Gastrocnemius medialis (tissue), 4 donors: ENCODE results near the gene SPATA31E1. TPM values are rescaled to one million over a fixed set of nuclear protein-coding genes. Genes with fewer than 3 reads are reported as not detected.

Experiments used
- ATAC-seq, 2 donors: fragments of 150-250 bp; one replicate each; pipeline ENCODE4 v1.9.1; 2016
- DNase-seq, 2 donors: peaks; one replicate each; pipeline ENCODE4 v3.0.0-alpha.2; 2019
- H3K27ac ChIP-seq, 4 donors: fragments of 200-600 bp; sonication (generic); 1 replicate in 1 of 4; 2 replicates in 3 of 4; pipeline ENCODE4 v1.5.1; 2016 to 2018; ENCODE audit warnings: mild to moderate bottlenecking in 2 of 4, moderate library complexity in 1 of 4
- H3K27me3 ChIP-seq, 3 donors: fragments of 200-600 bp; sonication (generic) in 2 of 3; 1 replicate in 1 of 3; 2 replicates in 2 of 3; pipeline versions ENCODE4 v1.5.1 to v1.6.0; 2016 to 2019; ENCODE audit warnings: mild to moderate bottlenecking in 1 of 3, moderate library complexity in 1 of 3
- H3K36me3 ChIP-seq, 2 donors: fragments of 200-600 bp; sonication (generic) in 1 of 2; one replicate each; pipeline ENCODE4 v1.5.1; 2017 to 2018
- H3K4me1 ChIP-seq, 2 donors: fragments of 200-600 bp; sonication (generic) in 1 of 2; one replicate each; pipeline ENCODE4 v1.5.1; 2016 to 2017; ENCODE audit warnings: mild to moderate bottlenecking in 2 of 2
- H3K4me3 ChIP-seq, 4 donors: fragments of 200-600 bp; sonication (generic) in 3 of 4; 1 replicate in 1 of 4; 2 replicates in 3 of 4; pipeline ENCODE4 v1.5.1; 2016 to 2019; ENCODE audit warnings: mild to moderate bottlenecking in 2 of 4
- H3K9me3 ChIP-seq, 3 donors: fragments of 200-600 bp; sonication (generic) in 2 of 3; 1 replicate in 1 of 3; 2 replicates in 2 of 3; pipeline ENCODE4 v1.5.1; 2016 to 2019
- POLR2A ChIP-seq, 2 donors: fragments of 450-650 bp; IDR thresholded peaks; one replicate each; pipeline ENCODE4 v1.6.1; 2017; ENCODE audit warnings: antibody characterized with exemption in 2 of 2, mild to moderate bottlenecking in 2 of 2, moderate library complexity in 2 of 2
- in situ Hi-C, 4 donors: fragments of 200-750 bp; cut with MboI; loops; one replicate each; pipeline versions ENCODE4 v1.15.0 to v1.8.0; 2017; ENCODE audit warnings: low sequenced_read_pairs in 4 of 4
- intact Hi-C: fragments of 100-400 bp; cut with DNase I; formaldehyde crosslinking; loops from one replicate; pipeline ENCODE4 v1.15.1; 2023; ENCODE audit warnings: low total_unique reads
- total RNA-seq, 4 donors: library from RNA; depleted of rRNA; stranded (reverse); fragments of >200 nt; gene quantifications; one replicate each; pipeline versions ENCODE4 v1.1.0 to v1.2.3, GENCODE V29; 2016
- TF ChIP-seq, protein P1 (sequence below), 5 experiments: fragments of 450-650 bp in 3 of 5; fragments of 200-600 bp in 2 of 5; sonication (generic) in 2 of 5; IDR thresholded peaks in 4 of 5; conservative IDR thresholded peaks in 1 of 5; 1 replicate in 4 of 5; 2 replicates in 1 of 5; pipeline ENCODE4 v1.5.1; 2016 to 2019; ENCODE audit warnings: antibody characterized with exemption in 5 of 5, mild to moderate bottlenecking in 3 of 5, moderate library complexity in 3 of 5

Gene SPATA31E1
- total RNA-seq, 4 donors from 2014 or later = not detected

DNA sequence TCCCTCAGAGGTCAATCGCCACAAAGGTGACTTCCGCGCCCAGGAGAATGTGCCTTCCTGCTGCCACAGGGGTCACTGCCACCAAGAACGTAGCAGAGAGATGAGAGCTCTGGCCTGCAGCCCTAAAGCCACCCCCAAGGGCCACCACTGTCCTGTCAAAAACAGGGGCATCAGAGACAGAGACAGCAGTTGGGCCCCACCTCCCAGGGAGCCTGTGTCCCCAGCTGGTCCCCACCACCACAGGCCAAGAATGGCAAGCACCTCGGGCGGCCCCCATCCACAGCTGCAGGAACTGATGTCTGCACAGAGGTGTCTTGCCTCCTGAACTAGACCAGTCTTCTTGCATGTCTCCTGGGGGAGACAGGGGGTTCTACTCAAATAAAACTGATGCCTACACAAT, 5.8 kb downstream of the SPATA31E1 start:
- no peaks in the 10 kb centered on the region for H3K27me3 ChIP-seq
- TF ChIP-seq, protein P1, sequence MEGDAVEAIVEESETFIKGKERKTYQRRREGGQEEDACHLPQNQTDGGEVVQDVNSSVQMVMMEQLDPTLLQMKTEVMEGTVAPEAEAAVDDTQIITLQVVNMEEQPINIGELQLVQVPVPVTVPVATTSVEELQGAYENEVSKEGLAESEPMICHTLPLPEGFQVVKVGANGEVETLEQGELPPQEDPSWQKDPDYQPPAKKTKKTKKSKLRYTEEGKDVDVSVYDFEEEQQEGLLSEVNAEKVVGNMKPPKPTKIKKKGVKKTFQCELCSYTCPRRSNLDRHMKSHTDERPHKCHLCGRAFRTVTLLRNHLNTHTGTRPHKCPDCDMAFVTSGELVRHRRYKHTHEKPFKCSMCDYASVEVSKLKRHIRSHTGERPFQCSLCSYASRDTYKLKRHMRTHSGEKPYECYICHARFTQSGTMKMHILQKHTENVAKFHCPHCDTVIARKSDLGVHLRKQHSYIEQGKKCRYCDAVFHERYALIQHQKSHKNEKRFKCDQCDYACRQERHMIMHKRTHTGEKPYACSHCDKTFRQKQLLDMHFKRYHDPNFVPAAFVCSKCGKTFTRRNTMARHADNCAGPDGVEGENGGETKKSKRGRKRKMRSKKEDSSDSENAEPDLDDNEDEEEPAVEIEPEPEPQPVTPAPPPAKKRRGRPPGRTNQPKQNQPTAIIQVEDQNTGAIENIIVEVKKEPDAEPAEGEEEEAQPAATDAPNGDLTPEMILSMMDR (IDR thresholded peaks at IDR 0.05 in 4 of 5, conservative IDR thresholded peaks at IDR 0.05 in 1 of 5) = no peak
- ATAC-seq (no peak), DNase-seq (no peak)
- H3K36me3 ChIP-seq = no peaks in the 10 kb centered on the region
- no peaks in the 10 kb centered on the region for H3K9me3 ChIP-seq
- H3K4me1 ChIP-seq = no peaks in the 10 kb centered on the region
- intact Hi-C loops (no loop called here), in situ Hi-C loops (no loop called here)
- H3K27ac ChIP-seq = no peak overlapping the region
- H3K4me3 ChIP-seq = no peak overlapping the region

DNA sequence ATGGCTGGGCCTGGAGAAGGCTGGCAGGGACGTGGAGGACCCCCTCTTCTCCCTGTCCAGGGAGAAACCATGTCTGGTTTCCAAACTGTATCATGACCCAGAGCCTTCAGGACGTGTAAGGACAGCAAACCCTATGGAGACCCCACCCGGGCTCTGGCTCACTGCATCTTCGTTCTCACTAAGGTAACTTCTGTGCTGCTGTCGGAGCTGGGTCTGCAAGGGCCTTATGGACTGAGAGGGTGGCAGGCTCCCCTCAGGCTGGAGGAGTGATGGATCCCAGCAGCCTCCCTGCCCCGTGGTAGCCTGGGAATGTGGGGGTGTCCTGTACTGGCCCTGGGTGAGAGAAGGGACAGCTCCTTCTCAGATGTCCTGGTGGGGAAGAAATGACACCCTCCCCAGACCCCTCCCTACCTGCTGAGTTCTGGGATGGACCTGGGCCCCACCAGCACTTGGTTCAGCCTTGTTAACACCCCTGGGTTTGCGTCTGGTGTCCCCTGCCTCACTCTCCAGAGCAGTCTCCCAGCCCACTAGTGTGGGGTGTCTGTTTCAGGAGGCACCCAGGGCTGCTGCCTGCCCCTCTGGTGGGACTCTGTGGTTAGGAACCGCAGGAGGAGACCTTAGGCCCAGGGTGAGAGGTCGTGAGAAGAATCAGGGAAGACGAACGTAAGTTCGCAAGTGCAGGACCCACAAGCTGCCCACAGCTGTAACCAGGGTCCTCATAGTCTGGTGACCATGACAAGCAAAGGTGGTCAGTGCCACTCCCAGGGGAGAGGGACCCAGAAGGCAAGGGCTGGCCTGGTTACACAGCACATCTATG, 6.6 kb downstream of the SPATA31E1 start:
- DNase-seq (no peak), ATAC-seq (no peak)
- intact Hi-C loops = no loop called here
- Histone ChIP-seq H3K27me3 (no peaks in the 10 kb centered on the region), H3K4me3 (no peak overlapping the region), H3K4me1 (no peaks in the 10 kb centered on the region), H3K9me3 (no peaks in the 10 kb centered on the region), H3K36me3 (no peaks in the 10 kb centered on the region), H3K27ac (no peak overlapping the region)
- TF ChIP-seq, protein P1 (IDR thresholded peaks at IDR 0.05 in 4 of 5, conservative IDR thresholded peaks at IDR 0.05 in 1 of 5) = no peak
- no peak for TF ChIP-seq POLR2A (IDR thresholded peaks at IDR 0.05)
- in situ Hi-C loops = no loop called here

DNA sequence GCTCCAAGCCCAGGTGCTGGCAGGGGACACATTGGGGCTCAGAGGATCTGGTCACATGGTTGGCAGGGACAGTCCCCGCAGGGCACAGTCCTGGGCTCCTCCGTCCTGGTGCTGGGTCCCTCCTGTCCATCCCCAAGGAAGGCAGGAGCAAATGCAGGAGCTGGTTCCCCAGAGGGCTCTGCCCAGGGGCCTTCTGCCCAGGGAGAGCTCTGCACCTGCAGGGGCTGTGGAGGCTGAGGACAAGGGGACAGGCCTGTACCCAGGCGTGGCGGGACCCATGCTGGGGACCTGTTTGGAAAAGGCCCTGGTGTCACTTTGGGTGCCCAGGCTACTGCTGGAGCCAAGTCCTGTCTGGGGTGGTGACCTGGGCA, 7.2 kb downstream of the SPATA31E1 start:
- in situ Hi-C loops = no loop called here
- H3K4me1 ChIP-seq = no peaks in the 10 kb centered on the region
- no peaks in the 10 kb centered on the region for H3K9me3 ChIP-seq
- H3K27me3 ChIP-seq = no peaks in the 10 kb centered on the region
- TF ChIP-seq, protein P1 (IDR thresholded peaks at IDR 0.05 in 4 of 5, conservative IDR thresholded peaks at IDR 0.05 in 1 of 5) = no peak
- no peak for TF ChIP-seq POLR2A (IDR thresholded peaks at IDR 0.05)
- intact Hi-C loops = no loop called here
- ATAC-seq (no peak), DNase-seq (no peak)
- H3K27ac ChIP-seq = no peak overlapping the region
- H3K36me3 ChIP-seq = no peaks in the 10 kb centered on the region
- H3K4me3 ChIP-seq = no peak overlapping the region

DNA sequence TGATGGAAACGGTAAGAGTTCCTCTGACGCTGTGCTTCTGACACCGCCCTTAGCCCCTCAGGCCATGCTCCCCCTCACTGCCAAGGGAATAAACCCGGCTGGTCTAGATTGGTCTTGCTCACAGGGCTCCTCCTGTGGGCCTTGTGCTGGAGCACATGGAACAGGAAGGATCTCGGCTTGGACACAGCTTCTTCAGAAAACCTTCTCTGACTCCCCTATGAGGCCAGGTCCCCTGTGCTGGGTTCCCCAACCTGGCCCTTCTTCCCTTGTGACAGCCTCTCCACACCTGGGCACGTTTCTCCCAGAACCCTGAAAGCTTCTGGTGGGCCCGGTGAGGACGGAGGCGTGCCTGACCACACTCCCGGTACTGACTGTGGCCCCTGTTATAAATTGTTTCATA, 8.2 kb downstream of the SPATA31E1 start:
- ATAC-seq (no peak), DNase-seq (no peak)
- in situ Hi-C loops (no loop called here), intact Hi-C loops (no loop called here)
- no peaks in the 10 kb centered on the region for H3K27me3 ChIP-seq
- H3K4me3 ChIP-seq = no peak overlapping the region
- H3K27ac ChIP-seq = no peak overlapping the region
- H3K4me1 ChIP-seq = no peaks in the 10 kb centered on the region
- H3K9me3 ChIP-seq = no peaks in the 10 kb centered on the region
- TF ChIP-seq POLR2A (IDR thresholded peaks at IDR 0.05) = no peak
- TF ChIP-seq, protein P1 (IDR thresholded peaks at IDR 0.05 in 4 of 5, conservative IDR thresholded peaks at IDR 0.05 in 1 of 5) = no peak
- H3K36me3 ChIP-seq = no peaks in the 10 kb centered on the region

DNA sequence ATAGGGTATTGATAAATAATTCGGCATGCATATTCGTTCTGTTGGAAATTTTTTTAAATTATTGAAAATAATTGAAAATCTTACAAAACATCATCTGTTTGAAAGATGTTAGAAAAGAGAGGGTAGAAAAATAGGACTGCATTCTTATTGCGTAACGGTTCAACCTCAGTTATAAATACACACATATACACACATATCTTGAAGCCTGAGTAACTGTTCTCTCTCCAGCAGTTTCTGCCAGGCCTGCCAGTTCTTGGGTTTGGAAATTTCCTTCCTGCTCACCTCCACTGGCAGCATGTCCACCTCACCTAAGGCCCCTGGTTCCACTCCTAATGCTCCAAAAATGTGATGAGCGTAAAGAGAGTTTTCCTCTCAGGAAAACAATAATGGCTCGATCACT, 9.1 kb downstream of the SPATA31E1 start:
- TF ChIP-seq, protein P1 (IDR thresholded peaks at IDR 0.05 in 4 of 5, conservative IDR thresholded peaks at IDR 0.05 in 1 of 5) = no peak
- TF ChIP-seq POLR2A (IDR thresholded peaks at IDR 0.05) = no peak
- Histone ChIP-seq H3K36me3 (no peaks in the 10 kb centered on the region), H3K4me3 (no peak overlapping the region), H3K9me3 (no peaks in the 10 kb centered on the region), H3K27ac (no peak overlapping the region), H3K27me3 (no peaks in the 10 kb centered on the region), H3K4me1 (no peaks in the 10 kb centered on the region)
- in situ Hi-C loops = no loop called here
- DNase-seq (no peak), ATAC-seq (no peak)
- intact Hi-C loops = no loop called here
